ENCODE data around the gene SCN3A.

Gene SCN3A

DNA sequence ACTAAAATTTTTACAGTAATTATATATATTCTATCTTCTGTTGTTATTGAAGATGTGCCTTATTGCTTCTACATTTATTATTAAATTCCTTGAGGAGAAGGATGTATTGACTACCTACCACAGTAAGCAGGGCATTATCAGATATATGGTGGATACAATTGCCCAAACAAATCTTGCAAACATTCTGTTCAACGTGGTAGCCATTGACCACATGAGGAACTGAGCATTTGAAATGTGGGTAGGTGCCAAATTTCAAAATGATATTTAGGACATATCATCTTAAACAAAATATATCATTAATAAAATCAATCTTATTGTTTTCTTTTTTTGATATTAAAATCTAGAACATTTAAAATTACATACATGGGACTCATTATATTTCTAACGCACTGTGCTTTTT lies 11.1 kb downstream of the SCN3A start:
- in situ Hi-C loops (cut with MboI; ENCODE audit: low sequenced_read_pairs), result no loop called here

DNA sequence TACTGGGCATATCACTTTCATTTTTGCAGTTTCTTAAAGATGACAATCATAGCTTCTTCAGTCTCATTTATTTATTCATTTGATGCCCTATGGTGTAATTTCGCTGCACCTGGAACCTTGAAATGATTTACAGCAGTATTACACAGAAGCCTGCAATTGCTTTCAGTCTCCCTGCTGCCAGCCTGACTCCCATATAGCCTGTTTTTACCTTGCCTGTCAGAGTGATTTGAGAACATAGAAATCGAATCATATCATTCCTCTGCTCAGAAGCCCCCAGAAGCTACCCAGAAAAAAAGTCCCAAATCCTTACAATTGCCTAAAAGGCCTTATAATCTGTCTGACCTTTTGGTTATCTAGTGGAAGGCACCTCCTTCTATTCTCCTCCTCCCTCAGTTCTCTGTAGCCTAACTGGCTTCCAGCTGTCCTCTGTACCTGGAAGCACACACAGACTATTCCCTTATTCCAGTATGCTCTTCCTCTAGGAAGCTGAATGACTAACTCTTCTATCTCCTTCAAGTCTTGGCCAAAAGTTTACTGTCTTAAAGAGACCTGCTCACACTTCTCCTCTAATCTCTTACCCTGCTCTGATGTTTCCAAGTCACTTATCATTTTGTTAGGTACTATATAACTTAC lies 12.6 kb downstream of the SCN3A start:
- in situ Hi-C loops (cut with MboI; ENCODE audit: low sequenced_read_pairs), result no loop called here

DNA sequence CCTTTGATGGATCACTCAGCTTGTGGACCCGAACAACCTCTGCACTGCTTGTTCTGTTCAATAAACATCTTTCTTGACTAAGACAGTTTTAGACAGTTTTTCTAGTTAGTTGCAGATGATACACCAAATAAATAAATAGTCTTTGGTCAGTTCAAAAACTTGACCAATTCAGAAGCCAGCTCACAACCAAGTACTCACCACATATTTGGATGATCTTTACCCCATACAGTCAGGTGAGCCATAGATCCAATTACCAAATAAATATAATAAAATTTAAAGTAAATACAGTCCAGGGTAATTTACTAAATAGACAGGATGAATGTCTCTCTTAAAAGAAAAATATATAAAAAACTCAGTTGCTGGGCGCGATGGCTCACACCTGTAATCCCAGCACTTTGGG lies 18.2 kb downstream of the SCN3A start:
- in situ Hi-C loops (cut with MboI; ENCODE audit: low sequenced_read_pairs), result no loop called here

DNA sequence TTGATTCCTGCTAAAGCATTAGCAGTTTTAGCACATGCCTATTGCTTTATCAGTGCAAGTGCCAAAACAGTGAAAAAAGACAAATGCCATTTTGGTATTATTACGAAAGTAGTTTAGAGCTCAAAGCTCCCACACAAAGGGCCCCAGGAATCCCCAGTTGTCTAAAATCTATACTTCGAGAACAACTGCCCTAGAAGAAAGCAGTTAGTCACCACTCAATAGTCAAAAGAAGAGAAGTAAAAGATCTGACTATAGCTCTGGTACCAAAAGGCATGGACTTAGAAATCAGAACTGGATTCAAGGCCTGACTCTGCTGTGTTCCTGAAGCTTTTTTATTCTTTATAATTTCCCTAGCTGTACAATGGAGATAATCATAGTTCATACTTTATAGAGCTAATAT lies 21.8 kb downstream of the SCN3A start:
- in situ Hi-C loops (cut with MboI; ENCODE audit: low sequenced_read_pairs), result no loop called here

DNA sequence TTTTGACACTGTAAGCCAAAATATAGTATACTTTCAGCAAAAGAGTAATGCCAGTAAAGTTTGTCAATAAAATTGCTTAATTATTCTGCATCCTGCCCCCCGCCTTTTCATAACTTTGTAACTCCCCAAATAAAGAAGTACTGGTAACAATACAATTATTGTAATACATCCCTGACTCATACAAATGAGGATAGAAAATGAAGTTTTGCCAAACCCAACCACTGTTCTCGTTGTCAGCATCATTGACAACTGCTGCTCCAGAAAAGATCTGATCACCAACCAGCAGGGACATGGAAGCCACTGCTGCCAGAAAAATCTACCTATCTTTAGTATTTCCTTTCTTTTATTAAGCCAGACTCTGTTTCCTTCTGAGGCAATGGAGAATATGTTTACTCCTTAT lies 27.1 kb downstream of the SCN3A start:
- in situ Hi-C loops (cut with MboI; ENCODE audit: low sequenced_read_pairs), result no loop called here

DNA sequence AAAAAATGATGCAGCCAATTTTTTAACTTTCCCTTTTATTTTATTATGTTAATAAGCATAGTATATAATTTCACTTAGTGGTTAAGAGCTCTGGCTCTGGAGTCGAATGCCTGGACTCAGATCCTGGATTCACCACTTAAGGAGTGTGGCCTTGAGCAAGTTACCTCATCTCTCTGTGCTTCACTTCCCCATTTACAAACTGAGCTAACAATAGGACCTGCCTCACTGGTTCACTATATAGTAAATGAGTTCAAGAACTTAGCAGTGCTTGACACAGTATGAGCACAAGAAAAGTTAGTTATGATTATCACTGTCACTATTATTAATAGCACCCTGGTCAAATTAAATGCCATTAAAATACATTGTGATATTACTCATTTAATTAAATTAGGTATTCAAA lies 30.6 kb downstream of the SCN3A start:
- in situ Hi-C loops (cut with MboI; ENCODE audit: low sequenced_read_pairs), result no loop called here

DNA sequence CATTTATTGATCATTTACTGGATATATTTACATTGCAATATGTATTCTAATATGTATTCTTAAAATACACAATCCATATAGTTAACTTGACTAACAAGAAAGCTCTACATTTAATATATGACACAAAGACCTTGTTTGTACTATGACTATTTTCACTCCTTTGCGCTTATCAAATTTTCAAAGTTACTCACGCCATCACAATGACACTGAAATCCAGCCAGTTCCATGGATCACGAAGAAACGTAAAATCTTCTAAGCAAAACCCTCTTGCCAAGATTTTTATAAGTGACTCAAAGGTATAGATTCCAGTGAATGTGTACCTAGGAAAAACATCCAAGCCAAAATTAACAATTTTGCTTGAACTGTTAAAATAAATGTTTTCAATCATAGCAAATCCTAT lies 39.6 kb downstream of the SCN3A start:
- in situ Hi-C loops (cut with MboI; ENCODE audit: low sequenced_read_pairs), result no loop called here

DNA sequence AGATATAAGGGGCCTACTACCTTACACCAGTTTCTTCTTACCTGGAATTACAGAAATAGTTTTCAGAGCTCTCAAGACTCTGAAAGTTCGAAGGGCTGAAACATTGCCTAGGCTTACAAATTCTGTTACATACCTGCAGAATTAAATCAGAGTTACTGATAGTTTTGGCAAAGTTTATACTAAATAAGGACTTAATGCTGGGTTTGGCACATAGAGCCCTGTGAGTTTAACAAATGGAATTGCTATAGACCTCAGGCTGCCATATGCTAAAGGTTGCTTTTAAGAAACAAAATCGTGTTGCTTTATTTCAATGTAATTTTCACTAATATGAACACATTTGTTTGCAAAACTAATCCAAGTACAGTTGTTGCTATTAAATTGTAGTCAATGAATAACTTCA lies 40.1 kb downstream of the SCN3A start:
- in situ Hi-C loops (cut with MboI; ENCODE audit: low sequenced_read_pairs), result no loop called here

DNA sequence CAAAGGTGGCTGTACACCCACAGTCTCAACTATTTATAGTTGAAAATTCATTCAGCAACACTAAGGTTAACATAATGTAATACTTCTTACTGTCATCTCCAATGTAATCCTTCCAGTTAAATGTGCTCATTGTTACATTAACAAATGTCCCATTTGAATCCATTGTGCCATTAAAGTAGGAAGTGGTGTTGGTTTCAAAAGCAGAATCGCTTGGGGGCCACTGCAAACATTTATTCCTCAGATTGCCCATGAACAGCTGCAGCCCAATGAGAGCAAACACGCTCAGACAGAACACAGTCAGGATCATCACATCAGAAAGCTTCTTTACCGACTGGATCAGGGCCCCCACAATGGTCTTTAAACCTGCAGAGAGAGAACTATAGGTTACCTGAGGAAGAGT lies 41.4 kb downstream of the SCN3A start:
- in situ Hi-C loops (cut with MboI; ENCODE audit: low sequenced_read_pairs), result no loop called here

DNA sequence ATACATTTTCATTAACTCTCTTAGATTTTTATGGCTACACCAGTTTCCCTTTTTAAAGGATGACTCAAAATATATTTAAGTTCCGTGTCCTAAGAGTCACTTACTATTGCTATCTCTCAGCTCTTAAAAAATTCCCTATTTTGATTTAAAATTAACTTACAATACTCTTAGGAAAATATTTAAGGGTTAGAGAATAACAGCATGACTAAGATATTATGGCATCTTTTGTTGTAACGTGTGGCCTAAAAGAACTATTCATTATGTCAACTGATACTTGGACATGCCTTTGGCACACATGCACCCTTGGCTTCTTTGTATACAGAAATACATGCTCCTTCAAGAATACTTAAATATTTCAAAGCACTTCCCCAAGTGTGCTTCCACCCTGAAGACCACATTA lies 42.3 kb downstream of the SCN3A start:
- in situ Hi-C loops (cut with MboI; ENCODE audit: low sequenced_read_pairs), result no loop called here

DNA sequence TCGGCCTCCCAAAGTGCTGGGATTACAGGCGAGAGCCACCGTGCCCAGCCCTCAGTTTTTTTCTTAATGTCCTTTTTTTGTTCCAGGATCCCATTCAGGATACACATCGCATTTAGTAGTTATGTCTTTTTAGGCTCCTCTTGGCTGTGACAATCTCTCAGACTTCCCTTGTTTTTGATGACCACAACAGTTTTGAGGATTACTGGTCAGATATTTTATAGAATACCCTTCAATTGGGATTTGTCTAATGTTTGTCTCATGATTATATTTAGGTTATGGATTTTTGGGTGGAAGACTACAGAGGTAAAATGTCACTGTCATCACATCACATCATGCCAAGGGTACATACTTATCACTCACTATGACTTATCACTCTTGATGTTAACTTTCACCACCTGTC lies 46.7 kb downstream of the SCN3A start:
- in situ Hi-C loops (cut with MboI; ENCODE audit: low sequenced_read_pairs), result no loop called here

DNA sequence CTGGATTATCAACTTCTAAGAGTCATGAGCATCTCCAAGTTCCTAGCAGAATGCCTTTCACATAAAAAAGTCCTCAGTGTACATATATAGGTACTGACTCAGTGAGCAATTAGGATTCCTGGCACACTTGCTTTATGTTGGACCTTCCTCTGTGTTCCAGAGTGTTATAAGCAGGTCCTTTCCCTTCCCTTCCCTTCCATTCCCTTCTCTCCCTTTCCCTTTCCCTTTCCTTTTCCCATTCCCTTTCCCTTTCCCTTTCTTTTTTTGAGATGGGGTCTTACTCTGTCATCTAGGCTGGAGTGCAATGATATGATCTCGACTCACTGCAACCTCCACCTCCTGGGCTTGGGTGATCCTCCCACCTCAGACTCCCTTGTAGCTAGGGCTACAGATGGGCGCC lies 48.7 kb downstream of the SCN3A start:
- in situ Hi-C loops (cut with MboI; ENCODE audit: low sequenced_read_pairs), result no loop called here

DNA sequence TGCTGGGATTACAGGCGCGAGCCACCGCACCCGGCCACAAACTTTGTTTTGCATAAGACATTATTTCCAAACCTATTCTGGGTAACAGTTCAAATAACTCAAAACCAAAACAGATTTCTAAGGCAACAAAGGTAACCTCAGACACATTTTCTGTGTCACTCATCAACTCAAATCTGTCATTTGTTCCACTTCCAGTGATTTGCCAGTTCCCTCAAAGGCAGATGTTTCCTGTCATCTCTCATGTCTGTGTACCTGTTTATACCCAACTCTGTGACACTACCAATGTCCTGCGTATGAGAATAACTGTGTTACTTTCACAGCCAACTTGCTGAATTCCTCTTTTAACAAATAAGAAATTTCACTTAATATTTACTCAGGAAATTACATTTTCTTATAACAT lies 54.4 kb downstream of the SCN3A start:
- in situ Hi-C loops (cut with MboI; ENCODE audit: low sequenced_read_pairs), result no loop called here

DNA sequence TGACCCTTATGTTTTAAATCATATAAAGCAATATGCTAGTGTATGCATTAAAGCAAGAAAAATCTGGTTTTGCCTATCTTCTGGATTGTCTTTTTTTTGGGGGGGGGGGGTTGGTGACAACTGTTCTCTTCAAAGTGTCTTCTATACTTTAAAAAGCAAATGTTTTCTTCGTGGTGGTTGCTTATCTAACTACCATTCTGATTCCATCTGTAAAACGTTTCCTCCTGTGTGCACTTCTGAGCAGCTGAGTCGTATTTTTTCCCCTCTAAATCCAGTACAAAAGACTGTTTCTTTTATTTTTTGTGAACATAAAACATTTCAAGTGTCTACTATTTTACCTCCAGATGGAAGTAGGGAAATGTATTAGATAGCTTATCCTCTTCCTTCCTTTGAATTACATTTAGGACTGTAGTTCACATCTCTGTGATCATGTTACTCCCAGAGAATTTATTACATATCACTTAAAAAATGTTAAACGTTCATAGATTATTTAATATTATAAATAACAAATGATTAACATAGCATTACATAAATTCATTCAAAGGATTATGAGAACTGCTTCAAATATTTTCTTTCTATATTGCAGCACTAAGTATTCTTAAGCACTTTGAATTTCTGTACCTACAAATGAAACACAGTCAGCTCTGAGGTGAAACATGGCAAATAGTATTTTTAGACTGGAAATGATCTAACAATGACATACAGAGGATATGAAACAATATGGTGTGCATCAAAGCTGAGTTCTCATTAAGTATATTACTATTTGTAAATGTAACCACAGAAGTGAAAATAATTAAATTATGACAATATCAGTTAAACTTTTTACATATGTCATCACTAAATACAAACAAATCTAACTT lies 56.4 kb downstream of the SCN3A start:
- in situ Hi-C loops (cut with MboI; ENCODE audit: low sequenced_read_pairs), result no loop called here

DNA sequence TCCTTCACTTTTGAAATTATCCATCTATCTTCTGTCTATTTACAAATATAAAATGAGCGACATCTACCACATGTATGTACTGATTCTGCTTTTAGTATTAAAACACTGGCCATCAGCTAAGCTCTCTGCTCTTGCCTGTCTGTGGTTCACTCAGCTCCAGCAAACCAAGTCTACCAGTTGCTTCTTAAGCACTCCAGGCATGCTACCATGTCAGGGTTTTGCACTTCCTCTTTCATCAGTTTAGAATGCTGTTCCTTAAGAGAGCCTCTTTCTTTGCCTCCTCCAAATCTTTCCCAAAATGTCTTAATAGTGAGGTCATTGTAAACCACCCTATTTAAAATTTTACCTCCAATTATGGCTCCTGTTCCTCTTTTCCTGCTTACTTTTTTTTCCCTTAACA lies 59.5 kb downstream of the SCN3A start:
- in situ Hi-C loops (cut with MboI; ENCODE audit: low sequenced_read_pairs), result no loop called here

DNA sequence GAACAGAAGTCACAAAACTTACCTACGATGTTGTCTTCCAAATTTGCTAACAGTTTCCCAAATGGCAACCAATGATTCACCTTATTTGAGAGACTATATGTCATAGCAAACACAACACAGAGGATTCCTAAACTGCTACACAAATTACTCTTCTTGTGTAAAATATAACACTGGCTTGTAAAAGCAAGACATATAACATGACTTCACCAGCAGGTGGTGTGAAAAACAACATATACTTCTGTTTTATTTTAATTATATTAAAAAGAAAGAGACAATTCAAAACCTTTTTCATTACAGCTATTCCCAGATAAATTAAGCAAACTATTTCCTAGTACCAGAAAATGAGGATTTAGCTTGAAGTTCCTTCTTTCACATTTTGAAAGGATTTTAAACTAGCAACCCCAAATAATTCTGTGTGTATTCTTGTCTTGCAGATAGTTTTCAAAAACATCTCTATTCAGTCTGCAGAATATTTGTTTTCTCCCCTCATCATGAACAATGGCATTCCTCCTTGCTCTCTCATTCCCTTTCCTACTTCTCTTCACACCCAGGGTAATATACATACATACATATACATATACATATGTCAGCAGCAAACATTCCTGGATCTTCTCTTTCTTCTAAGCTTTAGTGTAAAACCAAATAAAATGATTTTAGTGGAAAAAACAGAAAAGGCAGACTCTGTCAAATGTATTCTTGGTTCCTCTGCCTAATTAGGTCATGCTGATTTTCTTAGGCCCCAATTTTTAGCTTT lies 62.1 kb downstream of the SCN3A start:
- in situ Hi-C loops (cut with MboI; ENCODE audit: low sequenced_read_pairs), result no loop called here

DNA sequence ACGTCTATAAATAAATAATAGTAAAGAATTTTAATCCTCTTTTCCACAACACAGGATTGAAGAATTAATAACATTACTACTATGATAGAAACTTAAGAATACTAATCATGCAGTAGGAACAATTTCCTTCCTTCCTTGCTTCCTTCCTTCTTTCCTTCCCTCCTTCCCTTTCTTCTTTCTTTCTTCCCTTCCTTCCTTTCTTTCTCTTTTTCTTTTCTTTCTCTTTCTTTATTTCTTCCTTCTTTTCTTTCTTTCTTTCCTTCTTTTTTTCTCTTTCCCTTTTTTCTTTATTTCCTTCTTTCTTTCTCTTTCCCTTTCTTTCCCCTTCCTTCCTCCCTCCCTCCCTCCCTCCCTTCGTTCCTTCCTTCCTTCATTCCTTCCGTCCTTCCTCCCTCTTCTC lies 77.6 kb downstream of the SCN3A start:
- in situ Hi-C loops (cut with MboI; ENCODE audit: low sequenced_read_pairs), result no loop called here

DNA sequence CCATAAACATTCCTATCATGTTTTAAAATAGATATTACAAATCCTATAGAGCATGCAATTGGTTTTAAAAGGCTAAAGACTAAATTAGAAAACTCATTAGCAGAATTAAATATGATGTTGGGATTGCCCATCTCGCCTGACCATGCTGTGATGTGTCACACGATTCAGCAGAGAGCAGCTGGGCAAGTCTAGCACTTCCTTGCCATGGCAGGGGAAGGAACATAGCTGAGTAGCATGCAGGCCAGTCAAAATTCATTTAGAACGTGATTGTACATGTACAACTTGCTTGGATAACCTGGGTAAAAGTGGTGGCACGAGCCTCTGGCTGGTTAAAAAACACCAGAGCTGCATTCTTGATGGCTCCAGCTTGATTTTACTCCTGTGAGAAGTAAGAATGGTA lies 81.3 kb downstream of the SCN3A start:
- in situ Hi-C loops (cut with MboI; ENCODE audit: low sequenced_read_pairs), result no loop called here

DNA sequence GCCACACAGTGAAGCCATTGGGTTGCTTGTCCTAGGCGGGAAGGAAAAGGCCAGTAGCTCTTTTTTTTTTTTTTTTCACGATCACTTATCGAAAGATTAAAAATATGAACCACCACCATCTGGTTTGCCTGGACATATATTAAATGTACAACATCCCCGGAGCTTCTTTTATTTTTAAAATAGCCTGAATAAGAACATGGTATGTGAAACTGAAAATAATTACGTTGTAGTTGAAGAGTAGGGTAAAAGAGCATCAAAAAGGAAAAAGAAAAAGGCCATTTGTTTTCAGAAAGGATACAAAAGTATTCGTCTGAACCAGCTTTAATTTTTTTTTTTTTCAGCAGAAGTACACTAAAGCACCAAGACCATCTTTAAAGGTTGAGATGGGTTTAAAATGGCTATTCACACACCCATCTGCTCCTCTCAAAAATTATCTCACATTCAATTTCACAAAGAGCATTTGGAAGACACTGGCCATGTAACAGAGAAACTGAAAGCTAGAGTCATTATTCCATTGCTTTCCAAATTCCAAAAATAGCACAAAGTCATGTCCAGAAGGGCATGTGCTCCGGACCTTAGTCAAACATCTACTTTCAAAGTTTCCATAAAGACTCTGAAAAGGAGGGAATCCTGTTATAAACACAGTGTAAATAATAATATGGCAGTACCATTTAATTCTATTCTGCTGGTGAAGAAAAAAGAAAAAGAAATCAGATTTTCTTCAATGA lies 82.9 kb downstream of the SCN3A start:
- in situ Hi-C loops (cut with MboI; ENCODE audit: low sequenced_read_pairs), result no loop called here

DNA sequence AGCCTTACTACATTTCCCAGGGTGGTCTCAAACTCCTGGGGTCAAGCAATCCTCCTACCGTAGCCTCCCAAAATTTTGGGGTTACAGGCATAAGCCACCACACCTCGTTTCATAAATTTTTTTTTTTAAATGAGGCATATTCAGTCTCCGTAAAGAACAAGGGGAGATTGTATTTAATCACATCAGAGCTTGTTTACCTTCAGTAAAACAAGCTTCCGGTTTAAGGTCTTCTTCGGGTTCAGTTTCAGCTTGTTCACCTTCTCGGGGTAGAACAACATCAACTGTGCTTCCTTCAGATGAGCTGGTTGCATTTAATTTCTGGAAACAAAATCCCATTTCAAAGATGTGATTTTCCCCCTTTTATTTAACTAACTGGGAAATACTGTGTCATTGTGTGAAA lies 88.6 kb downstream of the SCN3A start:
- in situ Hi-C loops (cut with MboI; ENCODE audit: low sequenced_read_pairs), result no loop called here

DNA sequence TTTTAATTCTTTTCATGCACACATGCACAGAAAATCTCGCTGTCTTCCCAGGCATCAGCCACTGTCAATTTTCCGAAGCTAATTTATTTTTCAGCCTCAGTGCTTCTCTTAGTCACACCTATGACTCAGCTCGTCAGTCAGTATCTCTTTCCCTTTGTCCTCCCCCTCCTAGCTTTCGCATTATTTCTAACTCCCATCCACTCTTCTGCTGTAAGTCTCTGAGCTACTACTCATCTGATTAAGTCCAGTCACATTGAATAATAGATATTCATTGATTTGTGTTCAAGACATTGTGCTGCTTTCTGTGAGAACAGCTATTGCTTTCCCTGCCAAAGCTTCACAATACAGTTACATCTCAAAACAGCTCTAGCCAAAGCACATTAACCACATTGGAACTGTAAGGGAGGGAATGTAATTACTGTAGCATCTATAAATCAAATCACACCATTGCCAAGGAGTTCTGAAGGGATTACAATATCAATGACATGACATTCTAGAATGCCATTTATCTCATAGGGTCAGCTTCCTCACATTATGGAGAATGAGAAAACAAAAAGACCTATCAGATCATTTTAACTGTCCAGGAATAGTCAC lies 89.4 kb downstream of the SCN3A start:
- in situ Hi-C loops (cut with MboI; ENCODE audit: low sequenced_read_pairs), result no loop called here

All from hTERT RPE-1 (cell line).